GM21786 (cell line): ENCODE results near the gene ATP11A.
"Not testable (repeated sequence)": the region's sequence is repeated elsewhere in the genome, so short reads cannot be mapped to it uniquely, and the experiment has no call there.

Experiments
- ATAC-seq: cut with Tn5 transposase; IDR thresholded peaks from one replicate; pipeline ENCODE4 v1.9.1; 2021; ENCODE audit not compliant: unreplicated experiment

Gene ATP11A

GRCh38 chr13:112873851-112874750, 184.3 kb downstream of the ATP11A start:
- ATAC-seq, result peak; percentile 84

- no peak for ATAC-seq
Observed at GRCh38 chr13:112874751-112875300, 185.0 kb downstream of the ATP11A start.

GRCh38 chr13:112875627-112876026, 185.8 kb downstream of the ATP11A start:
- ATAC-seq, result no peak

GRCh38 chr13:112876305-112877000, 186.6 kb downstream of the ATP11A start:
- ATAC-seq, result no peak

GRCh38 chr13:112877066-112877465, 187.2 kb downstream of the ATP11A start:
- no peak for ATAC-seq

GRCh38 chr13:112877539-112877938, 187.7 kb downstream of the ATP11A start:
- ATAC-seq, result no peak

GRCh38 chr13:112877976-112878955, 188.4 kb downstream of the ATP11A start:
- no peak for ATAC-seq

GRCh38 chr13:112879283-112879833, 189.5 kb downstream of the ATP11A start:
- ATAC-seq, result no peak

- ATAC-seq, result no peak
Observed at GRCh38 chr13:112880221-112880641, 190.4 kb downstream of the ATP11A start.

- no peak for ATAC-seq
Observed at GRCh38 chr13:112880976-112881540, 191.2 kb downstream of the ATP11A start.

- no peak for ATAC-seq
Observed at GRCh38 chr13:112881656-112882554, 192.1 kb downstream of the ATP11A start.

- ATAC-seq, result no peak
Observed at GRCh38 chr13:112882555-112883024, 192.8 kb downstream of the ATP11A start.

- ATAC-seq, result no peak
Observed at GRCh38 chr13:112883241-112883945, 193.6 kb downstream of the ATP11A start.

GRCh38 chr13:112884700-112885099, 194.9 kb downstream of the ATP11A start:
- not testable (repeated sequence) for ATAC-seq

- ATAC-seq, result no peak
Observed at GRCh38 chr13:112885242-112885781, 195.5 kb downstream of the ATP11A start.

GRCh38 chr13:112885782-112886268, 196.0 kb downstream of the ATP11A start:
- no peak for ATAC-seq

GRCh38 chr13:112887151-112887550, 197.3 kb downstream of the ATP11A start:
- no peak for ATAC-seq

- no peak for ATAC-seq
Observed at GRCh38 chr13:112887557-112887991, 197.7 kb downstream of the ATP11A start.
